SK-N-MC (cell line): ENCODE measurements around the gene FAM200C.

Source experiments
- EZH2 ChIP-seq: fragments of 200-600 bp; sonication (generic); IDR thresholded peaks from one replicate; pipeline ENCODE4 v1.6.1; 2017; ENCODE audit warnings: antibody characterized with exemption
- POLR2AphosphoS5 ChIP-seq: IDR thresholded peaks from 2 replicates; pipeline ENCODE4 v1.6.1; 2012; ENCODE audit warnings: mild to moderate bottlenecking, low read depth, low read length, borderline replicate concordance

- TF ChIP-seq EZH2: no peak
- TF ChIP-seq POLR2AphosphoS5: no peak
Observed at GRCh38 chr5:160370713-160371034, 29.2 kb downstream of the FAM200C start.
